CD4-positive, alpha-beta T cell treated with Interleukin-4 for 1 hour (primary cell): Measurements from ENCODE around the gene UBE2E1.

Experiments
- DNase-seq, 2 donors: peaks; one replicate each; pipeline ENCODE4 v3.0.0-alpha.2; 2020 to 2022

The UBE2E1 gene

DNA sequence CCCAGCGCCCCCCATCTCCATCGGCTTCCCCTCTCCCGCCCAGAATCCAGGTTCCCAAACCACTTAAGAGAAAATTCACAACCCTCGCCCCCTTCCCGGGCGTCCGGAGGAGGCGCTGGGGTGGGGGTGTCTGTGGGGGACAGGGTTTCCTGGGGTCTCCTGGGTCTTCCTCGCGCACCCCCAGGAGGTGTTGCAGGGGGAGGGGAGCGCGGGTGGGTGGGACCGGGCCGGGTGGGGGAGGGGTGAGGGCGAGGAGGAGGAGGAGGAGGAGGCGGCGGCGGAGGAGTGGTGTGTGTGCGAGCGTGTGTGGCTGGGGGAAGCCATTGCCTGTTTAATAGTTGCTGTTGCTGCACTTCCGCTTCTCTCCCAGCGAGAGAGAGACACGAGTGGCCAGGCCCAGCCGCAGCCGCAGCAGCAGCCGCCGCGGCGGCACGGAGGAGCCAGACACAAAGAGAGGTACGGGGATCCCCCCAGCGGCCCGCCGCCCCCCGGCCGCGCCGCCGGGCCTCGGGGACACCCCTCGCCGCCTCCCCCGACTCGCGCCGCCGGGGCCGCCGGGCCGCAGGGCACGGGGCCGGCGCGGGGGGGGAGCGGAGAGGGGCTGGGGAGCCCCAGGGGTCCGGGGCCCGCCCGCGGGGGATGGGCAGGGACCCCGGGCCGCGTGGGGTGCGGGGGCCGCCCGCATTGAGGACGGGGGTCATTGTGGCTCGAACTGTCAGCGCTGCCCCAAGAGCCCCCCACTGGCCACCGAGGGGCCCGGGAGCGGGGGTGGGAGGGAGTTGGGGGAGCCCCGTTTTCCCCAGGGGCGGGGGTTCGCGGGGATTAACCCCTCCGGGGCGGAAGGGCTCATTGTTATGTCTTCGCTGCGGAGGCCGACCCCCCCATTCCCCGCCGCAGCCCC lies at the start of gene UBE2E1:
Gene UBE2E1, plus strand, starts transcription at position 323 of the 901 bp plus-strand sequence. CDS start 1,315 bp downstream, outside the sequence.
- DNase-seq = peak; percentile 86 to 89

GRCh38 chr3:23756206-23756840 lies 49.4 kb upstream of the UBE2E1 start:
- DNase-seq = no peak

DNA sequence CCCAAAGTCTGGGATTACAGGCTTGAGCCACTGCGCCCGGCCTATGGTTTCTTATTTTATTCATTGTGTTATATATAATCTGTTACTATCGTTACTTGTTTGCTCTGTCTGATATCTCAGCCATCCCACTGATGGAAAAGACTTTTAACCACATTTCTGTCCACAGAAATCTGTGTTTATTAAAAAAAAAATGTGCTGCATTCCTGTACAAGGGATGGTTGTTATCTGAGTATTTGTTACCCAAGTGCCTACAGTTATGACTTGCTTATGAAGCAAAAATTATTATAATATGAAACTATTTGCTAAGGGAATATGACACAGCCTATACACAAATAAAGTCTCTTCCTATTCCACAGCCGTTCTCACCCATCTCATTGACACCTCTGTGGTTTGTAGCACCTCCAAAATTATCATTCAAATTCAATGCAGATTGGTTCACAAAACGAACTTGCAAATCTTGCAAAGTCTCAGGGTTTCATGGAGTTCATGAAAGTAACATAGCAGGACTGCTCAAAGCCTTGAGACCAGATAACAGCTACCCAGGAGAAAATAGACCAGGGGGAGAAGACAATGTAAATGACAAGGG lies 47.4 kb upstream of the UBE2E1 start:
- peak in 1 of 2 donors; percentile 23 for DNase-seq

DNA sequence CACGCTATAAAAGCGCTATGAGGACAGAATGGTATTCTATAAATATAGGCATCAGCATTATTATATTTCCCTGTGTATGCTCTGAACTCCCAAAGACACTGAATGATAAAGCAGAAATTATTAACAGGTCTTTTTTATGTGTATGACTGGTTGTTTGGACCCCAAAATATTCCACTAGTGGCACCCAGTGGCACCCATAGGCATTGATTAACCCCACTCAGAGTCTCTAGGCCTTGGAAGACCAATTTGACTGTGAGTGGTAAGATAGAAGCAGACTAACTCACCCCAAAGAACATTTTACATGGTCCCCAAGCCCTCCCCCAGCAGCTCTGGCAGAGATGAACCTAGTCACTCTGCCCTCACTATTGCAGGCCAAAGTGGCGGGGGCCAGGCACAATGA lies 45.4 kb upstream of the UBE2E1 start:
- no peak for DNase-seq

- peak in 1 of 2 donors; percentile 14 for DNase-seq
These were observed 44.8 kb upstream of the UBE2E1 start for GRCh38 chr3:23760871-23761373.

- no peak for DNase-seq
These were observed 44.3 kb upstream of the UBE2E1 start for GRCh38 chr3:23761440-23761896.

DNA sequence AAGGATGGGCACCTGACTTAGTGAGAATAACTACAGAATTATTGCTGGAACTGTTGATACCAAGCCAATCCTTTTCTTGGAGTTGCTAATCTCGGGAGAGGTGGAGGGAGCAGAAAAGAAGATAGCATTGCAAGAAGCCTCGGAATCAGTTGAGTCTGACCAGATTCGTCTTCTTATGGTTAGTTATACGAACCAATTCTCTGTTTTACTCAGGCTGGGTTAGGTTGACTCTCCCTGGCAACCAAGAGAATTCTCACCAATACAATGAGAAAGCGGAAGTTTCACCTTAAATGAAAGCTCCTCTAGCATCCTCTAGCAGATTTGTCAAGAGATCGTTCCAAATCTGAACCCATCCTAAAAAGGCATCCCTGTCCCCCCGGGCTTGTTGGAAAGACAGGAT lies 43.5 kb upstream of the UBE2E1 start:
- DNase-seq = peak in 1 of 2 donors; percentile 14

DNA sequence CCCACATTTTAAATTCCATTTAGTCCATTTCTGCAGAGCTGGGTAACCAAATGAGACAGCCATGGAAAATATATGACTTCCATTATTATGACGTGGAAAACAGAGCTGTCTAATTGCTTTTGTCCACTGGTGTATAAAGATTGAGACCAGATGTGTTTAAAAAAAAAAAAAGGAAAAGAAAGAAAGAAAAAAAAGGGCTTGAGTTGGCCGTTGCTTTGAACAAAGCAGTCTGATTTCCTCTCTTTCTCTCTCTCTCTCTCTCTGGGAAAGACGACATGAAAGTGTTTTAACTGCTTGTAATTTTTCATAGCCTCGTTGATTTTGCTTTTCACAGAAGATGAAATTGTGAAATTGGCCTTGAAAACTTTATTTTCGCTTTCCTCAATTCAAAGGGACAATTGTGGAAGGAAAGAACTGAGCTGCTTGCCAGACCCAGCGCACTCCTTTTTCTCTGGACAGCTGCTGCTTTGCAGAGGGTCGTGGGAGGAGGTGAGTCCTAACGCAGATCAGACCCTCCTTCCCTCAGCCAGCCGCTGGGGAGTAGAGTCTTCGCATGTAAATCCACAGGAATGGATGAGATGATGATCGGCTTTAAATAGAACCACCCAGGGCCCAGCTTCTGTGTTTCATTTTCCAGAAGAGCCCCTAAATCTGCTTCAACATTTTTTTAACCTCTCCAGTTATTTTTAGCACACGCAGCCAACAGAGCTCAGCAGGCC lies 42.8 kb upstream of the UBE2E1 start:
- DNase-seq = no peak

DNA sequence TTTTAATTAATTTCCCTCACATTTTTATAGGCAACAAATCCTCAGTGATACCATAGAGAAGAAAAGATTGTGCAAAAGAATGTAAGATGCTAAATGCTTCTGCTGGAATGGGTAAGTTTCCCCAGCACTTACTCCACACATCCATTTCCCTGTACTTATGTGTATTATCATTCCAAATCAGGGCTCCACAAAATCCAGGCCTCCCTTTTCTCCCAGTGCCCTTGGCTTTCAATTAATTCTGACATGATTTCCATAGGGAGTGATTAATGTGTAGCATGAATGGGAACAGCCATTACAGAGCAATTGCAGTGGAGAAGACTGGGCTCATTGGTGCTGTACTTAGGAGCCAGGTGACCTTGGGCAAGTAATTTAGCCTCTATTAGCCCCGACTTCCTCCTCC lies 41.3 kb upstream of the UBE2E1 start:
- no peak for DNase-seq

- DNase-seq = no peak
These were observed 38.2 kb upstream of the UBE2E1 start for GRCh38 chr3:23767546-23767945.

GRCh38 chr3:23775254-23775909 lies 30.4 kb upstream of the UBE2E1 start:
- DNase-seq = no peak

DNA sequence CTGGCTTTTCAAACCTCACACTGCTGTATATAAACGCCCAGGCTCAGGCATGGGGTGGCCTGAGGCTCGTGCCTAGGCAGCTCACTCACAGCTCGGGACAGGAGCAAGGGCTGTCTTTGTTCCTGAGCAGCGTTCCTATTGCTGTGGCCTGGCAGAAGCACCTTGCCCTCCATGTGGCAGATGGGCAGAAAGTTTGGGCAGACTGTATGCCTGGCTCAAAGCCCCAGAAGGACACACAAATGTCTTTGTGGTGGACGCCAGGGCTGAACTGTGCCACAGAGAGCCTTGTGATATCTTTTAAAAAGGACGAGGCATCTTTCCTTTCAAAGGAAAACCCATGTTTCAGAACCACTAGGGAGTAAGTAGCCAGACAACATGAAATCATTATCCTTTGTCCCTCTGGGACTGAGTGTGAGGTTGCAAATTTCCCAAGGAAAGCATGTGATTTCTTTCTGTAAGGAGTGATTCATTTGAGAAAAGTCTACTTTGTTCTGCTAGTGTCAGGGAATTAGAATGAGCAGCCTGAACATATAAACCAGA lies 29.3 kb upstream of the UBE2E1 start:
- no peak for DNase-seq

- no peak for DNase-seq
These were observed 27.3 kb upstream of the UBE2E1 start for GRCh38 chr3:23778446-23778845.

- no peak for DNase-seq
These were observed 25.9 kb upstream of the UBE2E1 start for GRCh38 chr3:23779841-23780240.

DNA sequence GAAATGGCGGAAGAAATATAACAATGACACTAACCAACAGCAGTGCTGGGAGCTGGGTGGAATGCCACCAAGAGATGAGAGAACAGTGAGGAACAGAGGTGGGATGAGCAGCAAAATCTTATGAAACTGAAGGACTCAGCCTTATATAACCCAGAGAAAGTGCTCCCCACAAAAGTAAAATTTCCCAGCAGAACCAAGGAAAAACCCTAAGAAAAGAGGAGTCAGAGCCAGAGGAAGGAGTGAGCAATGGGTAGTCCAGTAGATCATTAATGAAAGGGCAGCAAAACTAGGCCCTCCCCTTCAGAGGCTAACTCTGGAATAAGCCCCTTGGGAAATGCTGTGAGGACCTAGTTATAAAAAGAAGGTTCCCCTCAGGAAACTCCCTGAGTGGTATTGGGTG lies 24.7 kb upstream of the UBE2E1 start:
- DNase-seq = no peak

DNA sequence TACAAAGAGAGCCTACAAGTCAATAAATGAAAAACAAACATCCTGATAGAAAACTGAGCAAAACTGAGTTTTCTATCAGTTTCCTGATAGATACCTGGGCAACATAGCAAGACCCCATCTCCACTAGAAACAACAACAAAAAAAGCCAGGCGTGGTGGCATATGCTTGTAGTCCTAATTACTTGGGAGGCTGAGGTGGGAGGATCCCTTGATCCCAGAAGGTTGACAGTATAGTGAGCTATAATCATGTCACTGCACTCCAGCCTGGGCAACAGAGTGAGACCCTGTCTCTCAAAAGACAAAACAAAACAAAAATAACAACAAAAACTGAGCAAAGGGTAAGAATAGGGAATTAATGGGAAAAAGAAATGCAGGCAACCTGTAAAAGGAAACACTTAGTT lies 23.9 kb upstream of the UBE2E1 start:
- no peak for DNase-seq

DNA sequence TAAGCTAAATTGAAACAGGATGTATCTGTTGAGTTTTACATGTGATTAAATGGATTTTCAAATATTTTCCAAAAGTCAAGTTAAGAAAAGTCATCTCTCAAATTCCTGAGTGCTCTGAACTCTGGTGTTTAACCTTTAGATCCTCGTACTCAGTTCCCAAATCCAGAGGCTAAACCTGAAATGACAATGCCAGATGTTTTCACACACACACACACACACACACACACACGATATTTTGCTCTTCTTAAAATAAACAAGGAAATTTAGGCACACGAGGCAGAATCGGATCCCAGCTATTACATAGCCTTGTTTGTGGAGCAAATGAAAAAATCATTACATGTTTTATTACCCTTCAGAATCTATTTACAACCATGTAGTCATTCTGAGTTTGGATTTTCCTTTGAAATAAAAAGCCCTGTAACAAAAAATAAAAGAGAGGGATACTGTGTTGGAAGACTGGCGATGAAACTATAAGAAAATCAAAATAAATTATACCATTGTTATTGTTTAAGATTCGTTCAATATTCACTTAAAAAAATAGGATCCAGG lies 20.6 kb upstream of the UBE2E1 start:
- DNase-seq = no peak

DNA sequence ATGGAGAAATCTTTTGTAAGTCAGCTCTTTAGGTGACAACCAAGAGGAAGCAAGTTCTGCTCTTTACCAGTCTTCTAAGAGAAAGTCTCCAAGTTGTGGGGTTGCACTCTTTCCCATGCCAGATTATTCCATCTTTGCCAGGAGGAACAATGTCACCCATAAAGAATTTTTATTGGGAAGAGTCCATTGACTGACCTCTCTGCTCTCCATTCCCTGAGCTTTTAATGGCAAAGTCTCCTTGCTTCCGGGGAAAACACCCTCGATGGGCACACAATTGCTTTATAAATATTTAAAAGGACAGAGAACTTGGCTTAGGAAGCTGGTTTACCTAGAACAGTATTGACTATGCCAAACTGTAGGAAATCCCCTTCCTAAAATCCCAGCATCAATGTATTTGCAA lies 19.9 kb upstream of the UBE2E1 start:
- DNase-seq = no peak

- no peak for DNase-seq
These were observed 14.1 kb upstream of the UBE2E1 start for GRCh38 chr3:23791678-23792077.

DNA sequence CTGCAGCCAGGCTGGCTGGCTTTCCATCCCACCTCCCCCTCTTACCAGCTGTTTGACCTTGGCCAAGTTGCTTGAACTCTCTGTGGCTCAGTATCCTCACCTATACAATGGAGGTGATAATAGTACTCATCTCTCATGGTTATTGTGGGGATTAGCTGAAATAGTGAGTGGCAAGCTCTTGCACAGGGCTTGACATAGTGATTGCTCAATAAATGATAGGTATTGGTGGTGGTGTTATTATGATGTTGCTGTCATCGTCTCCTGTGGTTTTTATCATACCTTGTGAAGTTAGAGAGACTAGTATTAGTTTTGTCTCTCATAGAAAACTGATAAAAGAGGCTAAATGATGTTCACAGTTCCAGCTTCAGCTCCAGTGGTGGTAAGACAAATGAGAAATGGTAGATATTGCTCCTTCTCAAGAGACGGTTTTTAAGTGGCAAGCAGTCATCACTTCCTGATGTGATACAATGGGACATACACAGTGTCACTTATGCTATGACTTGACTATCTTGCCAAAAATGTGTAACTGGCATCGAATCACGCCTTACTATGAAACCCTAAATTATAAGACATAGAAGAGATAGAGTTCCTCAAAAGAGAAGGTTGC lies 12.1 kb upstream of the UBE2E1 start:
- DNase-seq = no peak

DNA sequence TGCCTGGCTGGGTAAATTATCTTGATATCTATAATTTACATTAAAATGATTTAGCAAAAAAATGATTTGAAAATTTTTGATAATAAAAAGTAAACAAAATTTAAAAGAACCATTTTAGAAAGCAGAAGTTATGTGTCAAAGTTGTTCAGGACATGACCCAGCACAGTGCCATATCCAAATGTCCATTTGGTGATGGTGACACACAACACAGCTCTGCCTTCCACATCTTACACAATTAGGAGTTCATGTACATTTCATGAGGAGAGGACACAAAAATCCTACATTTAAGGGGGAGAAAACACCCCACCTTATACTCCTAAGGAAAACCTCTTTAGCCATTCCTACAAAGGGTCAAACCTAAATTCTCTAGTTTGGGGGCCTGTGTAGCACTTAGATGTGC lies 10.7 kb upstream of the UBE2E1 start:
- DNase-seq = no peak
